HG02571 (cell line): ENCODE measurements around the gene CYP11A1.

Experiments
- ATAC-seq: cut with Tn5 transposase; IDR thresholded peaks from one replicate; pipeline ENCODE4 v1.9.1; 2021; ENCODE audit warnings: mild to moderate bottlenecking, moderate library complexity; ENCODE audit not compliant: unreplicated experiment

The CYP11A1 gene

DNA sequence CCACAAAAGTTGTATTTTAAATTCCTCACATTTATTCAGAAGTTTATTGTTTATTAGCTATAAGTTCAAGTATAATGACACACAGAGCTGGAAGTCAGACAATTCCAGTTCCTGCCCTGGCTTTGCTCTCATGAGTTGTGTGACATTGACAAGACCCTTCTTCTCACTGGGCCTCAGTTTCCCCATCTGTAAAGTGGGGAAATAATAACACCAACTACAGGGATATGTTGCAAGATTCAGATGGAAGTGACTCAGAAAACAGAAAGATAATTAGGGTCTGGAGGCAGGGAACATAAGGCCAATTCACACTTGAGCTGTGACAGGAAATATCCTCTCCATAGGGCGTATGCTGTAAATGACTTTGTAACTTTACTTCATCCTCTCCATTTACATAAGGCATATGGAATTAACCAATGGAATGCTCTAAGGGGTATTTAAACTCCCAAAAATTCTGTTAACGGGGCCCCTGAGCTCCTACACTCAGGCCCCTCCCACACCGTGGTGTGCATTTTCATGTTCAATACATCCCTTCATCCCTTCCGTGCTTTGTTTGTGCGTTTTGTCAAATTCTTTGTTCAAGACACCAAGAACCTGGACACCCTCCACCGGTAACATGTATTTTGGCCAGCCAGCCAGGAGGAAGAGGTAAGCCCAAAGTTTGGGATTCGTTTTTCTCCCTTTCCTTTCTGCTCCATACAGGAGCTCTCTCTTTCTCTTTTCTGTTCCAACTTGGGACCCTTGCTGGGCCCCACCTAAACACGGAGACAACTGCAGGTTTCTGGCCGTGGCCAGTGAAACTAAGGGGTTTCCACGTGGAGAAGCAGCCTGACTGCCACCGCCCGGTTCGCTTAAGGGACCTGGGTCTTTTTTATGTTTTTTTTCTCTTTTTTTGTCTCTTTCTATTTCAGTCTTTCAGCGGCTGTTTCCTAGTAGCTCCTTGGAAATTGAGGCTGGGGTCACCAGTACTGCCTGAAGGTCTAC, 16.9 kb downstream of the CYP11A1 start:
- no peak for ATAC-seq

DNA sequence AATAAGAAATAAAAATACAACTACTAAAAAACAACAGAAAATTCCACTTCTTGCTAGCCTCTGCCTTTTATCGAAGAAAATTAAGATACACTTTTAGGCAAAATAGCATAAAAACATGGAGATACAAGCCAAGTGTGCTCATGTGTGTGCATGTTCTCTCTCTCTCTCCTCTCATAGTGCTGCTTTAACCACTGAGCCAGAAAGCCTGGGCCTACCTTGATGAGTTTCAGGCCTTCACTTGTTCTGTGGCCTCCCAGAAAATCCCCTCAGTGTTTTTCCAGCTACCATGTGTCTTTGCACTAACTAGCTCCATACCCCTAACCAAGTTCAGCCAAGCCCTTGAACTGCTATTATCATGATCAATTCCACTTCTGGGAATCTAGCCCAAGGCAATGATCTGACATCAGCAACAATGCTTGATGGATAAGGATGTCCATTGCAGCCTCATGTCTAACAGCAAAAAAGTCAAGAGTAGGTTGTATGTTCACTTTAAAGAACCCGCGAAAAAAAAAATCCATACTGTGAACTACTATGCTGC, 18.1 kb downstream of the CYP11A1 start:
- ATAC-seq = no peak

DNA sequence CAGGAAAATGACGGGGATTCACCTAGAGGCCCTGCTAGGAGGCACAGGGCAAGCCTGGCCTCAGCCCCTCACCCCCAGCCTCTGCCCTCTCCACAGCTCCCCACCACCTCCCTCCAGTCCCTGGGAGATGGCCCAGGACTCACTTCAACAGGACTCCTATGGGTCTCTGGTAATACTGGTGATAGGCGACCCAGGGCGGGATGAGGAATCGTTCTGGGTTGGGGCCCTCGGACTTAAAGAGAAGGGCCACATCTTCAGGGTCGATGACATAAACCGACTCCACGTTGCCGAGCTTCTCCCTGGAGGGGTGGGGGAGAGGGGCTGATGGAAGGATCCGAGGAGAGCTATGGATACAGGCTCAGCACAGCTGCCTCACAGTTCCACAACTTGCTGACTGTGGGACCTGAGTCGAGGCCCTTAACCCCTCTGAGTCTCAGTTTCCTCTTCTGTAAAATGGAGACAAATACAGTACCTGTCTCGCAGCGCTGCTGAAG, 19.6 kb downstream of the CYP11A1 start:
- ATAC-seq = no peak

DNA sequence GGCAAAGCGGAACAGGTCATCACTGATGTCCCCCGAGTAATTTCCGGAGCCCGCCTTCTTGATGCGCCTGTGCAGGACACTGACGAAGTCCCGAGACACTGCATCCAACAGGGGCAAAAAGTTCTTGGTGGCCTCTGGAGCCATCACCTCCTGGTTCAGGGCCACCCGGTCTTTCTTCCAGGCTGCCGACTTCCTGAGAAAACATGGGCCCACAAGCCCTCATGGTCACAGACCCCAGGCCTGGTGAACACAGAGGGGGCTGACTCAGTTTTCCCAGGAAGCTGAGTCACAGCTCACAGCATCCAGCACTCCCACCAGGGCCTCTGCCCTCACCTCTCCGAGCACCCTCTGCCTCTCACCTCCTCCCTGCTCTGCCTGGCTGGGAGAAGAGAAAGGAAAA, 22.4 kb downstream of the CYP11A1 start:
- ATAC-seq = no peak

DNA sequence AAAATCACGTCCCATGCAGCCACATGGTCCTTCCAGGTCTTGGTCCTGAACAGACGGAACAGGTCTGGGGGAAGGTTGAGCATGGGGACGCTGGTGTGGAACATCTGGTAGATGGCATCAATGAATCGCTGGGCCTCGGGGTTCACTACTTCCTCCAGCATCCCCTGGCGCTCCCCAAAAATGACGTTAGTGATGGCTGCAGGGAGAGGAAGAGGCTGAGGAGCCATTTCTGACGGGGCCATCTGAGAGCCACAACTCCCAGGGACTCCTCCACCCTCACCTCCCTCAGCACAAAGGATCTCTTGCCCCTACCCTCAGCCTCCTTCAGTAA, 23.7 kb downstream of the CYP11A1 start:
- no peak for ATAC-seq

DNA sequence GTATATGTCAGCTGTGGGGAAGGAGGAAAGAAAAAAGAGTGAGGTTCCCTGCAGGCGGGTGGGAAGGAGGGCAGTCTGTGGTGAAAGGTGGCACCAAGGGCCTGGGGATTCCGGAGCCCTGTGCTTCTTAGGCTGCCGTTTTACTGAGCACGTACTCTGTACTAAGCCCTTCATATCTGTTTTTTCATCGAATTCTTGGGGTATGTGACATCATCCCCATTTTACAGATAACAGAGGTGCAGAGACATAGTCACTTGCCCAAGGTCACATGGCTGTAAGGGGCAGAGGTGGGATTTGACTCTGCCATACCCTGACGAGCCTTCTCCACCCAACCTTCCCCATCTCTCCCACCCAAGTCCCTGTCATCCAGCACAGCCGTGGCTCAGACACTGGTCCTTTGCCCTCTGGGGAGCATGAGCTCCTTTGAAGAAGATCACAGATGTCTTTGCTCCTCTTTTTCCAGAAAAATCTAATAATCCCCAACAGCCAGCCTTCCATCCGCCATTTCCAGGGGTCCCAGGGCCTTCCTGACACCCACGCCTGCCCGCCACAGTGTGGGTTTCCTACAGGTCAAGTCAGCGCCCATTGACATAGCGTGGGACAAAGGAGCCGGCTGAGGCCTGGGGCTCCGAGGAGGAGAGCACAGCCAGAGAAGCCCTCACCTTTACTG, 24.2 kb downstream of the CYP11A1 start:
- no peak for ATAC-seq

DNA sequence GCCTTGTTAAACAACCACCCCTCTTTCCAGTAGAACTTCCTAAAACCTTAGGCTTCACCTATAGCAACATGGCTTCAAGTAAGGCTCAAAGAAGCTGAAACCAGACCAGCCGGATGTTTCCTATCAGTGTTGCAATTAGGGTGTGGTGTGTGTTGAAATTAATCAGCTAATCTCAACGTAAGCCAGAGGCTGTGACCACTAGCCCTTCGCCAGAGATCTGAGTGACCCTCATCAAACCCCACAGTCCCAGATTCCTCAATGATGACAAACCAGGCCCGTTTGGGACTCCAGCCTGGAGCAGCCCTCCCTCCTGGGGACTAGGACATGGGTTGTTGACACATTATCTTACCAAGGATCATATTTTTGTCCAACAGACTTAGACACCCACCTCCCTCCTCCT, 27.3 kb downstream of the CYP11A1 start:
- ATAC-seq = no peak

DNA sequence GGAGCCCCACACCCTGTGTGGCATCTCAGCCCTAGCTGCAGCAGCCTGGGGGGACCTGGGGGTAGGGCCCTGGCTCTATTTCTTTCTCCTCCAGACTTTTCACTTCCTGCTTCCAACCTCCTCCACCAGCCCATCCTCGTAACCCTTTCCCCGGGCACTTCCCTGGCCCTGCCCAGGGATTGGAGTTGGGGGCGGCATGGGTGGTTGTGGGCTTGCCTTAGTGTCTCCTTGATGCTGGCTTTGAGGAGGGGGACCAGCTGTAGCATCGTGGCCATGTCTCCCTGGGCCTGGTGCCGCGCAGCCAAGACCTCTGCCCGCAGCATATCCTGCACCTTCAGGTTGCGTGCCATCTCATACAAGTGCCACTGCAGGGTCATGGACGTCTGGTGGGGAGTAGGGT, 28.1 kb downstream of the CYP11A1 start:
- no peak for ATAC-seq

DNA sequence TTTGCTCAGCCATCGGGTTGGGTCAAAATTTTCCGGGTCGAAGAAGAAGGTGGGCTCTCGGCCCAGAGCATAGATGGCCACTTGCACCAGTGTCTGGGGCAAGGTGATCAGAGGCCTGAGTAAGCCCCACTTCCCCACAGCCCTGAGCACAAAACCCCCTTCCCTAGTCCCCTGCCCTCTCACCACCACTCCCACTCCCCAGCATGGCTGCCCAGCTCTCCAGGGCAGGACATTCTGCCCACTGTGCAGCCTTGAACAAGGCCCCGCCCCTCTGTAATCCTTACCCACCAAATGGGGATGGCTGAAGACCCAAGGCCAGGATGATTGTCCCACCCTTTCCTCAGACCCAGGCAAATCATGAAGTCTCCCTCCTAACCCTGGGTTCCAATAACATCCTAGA, 28.8 kb downstream of the CYP11A1 start:
- no peak for ATAC-seq

DNA sequence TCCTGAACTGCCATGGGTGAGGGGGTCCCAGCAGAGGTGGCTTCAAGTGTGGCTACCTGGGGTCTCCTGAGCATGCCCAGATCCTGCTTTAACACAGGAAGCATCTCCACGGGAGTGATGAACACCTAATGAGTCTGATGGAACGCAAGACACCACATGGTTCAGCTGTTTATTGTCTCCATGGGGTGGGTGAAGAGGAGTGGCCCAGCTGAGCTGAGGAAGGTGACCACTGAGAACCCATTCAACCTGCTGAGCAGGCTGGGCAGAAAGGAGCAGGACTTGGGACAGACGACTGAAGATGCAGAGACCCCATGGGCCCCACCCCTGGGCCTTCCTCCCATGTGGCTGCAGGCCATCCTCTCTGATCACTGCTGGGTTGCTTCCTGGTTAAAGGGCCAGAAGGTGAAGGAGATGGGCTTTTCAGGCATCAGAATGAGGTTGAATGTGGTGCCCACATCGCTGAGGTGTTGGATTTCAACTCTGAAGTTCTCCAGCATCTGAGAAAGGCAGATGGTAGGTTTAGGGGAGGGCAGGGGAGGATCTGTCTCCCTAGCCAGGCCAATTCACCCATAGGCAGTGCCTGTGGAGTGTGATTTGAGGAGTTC, 29.7 kb downstream of the CYP11A1 start:
- no peak for ATAC-seq

DNA sequence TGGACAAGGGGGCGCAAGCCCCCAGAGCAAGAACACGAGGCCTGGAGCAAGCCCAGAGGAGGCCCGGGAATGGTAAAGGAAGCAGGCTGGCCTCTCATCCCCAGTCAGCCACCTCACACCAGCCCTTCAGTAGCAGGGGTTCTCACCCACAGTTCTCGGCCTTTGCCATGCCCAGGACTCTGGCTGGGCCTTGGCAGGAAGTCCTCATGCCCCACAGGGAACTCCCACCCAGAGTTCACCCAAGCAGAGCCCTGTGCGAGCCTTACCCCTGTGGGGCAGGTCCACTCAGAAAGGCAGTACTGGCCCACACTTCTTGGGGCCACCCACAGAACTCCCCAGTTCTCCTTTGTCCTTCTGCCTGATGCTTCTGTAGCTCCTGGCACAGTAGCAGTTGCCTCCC, 30.3 kb downstream of the CYP11A1 start:
- no peak for ATAC-seq

DNA sequence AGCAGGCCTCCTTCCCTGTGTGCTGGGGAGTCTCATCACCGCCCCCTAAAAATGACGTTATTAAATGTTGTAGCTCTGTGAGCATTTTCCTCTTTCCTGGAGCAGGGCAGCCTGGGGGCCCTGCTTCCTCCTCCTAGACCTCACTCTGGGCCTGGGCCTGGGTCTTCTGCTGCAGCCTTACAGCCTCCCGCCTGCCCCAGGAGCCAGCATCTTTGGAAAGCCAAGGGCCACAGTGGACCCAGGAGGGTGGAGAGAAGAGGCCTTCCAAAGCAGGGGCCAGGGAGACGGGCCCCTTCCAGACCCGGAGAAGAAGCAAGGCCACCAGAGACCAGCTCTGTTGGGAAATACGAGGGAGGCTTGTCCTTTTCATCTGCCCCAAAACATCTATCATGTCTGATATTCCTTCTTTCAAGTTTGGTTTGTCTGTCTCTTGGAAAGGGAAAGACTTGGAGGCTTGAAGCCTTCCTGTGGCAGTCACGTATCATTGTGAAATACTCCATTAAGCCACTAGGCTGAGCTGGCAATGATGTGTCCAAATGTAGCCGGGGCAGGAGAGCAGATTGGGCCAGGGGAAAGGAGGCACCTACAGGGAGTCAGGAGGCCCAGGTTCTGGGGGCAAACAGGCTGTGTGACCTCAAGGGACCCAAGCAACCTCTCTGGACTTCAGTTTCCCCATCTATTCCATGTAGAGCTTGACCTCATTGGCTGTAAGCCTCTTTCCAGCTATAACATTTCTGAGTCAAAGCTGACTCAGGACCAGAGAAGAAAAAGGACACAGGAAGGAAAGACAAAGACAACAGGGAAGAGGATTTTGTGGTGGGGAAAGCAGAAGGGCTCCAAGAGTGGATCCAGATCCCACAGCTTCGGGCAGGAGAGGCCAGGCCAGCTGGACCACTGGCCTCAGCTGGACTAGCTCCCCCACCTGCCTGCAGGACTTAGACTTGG, 31.1 kb downstream of the CYP11A1 start:
- ATAC-seq = no peak

DNA sequence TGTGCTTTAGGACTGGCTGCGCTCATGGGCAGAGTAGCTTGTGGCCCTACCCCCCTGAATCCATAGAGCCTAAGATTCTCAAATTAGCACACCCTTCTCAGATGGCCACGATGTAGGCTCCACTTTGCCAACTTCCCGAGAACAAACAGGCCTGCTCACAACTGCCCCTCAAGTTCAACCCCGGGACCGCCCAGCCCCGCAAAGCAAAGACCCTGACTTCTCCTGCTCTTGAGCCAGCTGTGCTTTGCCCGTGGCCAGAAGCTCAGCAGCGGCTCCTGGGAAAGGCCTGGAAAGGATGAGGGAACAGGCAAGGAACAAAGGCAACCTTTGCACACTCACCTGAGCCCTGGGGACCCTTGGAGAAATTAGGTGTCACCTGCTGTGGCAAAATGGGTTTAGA, 32.0 kb downstream of the CYP11A1 start:
- ATAC-seq = no peak

DNA sequence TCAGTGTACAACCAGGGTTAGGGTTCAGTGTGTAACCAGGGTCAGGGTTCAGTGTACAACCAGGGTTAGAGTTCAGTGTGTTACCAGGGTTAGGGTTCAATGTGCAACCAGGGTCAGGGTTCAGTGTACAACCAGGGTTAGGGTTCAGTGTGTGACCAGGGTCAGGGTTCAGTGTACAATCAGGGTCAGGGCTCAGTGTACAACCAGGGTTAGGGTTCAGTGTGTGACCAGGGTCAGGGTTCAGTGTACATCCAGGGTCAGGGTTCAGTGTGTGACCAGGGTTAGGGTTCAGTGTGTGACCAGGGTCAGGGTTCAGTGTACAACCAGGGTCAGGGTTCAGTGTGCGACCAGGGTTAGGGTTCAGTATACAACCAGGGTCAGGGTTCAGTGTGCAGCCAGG, 33.3 kb downstream of the CYP11A1 start:
- no peak for ATAC-seq

DNA sequence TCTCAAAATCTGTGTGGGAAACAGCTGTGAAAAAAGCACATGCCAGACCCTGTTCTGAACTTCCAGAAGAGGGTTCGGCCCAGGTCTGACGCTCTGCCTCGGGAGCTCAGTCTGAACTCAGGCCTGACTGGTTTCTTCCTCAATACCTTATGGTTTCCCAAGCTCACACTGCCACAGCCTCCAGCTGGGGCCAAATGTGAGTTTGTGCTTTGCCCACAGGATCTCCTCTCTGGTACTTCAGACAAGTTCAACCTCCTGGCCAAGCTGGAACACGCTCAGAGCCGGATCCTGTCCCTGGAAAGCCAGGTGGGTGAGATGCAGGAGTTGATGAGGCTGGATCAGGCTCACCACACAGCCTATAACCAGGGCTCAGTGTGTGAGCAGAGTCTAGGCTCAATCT, 33.8 kb downstream of the CYP11A1 start:
- no peak for ATAC-seq

DNA sequence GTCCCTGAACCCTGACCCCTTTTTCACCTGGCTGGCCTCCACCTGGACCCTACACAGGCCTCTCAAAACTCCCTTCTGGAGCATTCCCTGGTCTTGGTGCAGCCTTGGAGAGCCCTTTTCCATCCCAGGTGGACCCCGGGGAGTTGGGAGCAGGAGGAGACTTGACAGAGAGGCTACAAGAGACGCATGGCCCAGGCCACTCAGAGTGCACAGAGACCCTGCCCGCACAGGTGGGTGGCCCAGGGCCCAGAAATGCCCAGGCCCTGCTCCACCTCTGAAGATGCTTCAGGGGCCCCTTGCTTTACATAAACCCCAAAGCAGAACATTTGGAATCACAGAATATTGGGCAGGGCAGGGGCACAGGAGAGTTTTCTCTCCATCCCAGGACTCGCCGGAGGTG, 34.4 kb downstream of the CYP11A1 start:
- no peak for ATAC-seq

DNA sequence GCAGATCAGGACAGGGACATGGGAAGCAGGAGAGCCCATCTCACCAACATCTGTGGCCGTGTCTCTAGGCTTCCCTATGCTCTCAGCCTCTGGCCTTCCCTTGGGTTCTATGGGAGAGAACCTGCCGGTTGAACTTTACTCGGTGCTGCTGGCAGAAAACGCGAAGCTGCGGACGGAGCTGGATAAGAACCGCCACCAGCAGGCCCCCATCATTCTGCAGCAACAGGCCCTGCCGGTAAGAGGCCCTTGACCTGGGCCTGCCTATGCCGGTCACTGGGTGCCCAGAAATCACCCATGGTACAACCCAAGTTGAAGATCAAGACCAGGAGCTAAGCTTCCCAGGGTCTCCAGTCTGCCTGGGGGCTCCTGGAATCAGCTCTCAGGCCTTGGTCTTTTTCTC, 34.8 kb downstream of the CYP11A1 start:
- ATAC-seq = no peak

DNA sequence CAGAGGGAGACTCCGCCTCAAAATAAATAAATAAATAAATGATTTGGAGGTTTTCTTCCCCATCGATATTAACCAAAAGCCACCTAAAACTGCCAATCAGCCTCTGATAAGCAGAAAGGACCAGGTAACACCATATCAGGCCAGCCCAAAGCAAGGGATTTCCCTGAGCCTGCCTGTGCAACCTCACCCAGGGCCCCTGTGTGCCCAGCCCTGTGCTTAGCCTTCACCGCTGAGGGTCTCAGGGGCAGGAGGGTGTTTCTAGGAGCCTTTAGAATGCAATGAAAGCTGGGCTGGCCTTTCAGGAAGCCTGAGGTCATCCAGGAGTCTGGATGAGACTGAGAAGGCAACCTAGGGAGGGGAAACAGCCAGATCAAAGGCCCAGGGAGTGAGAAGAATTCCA, 35.4 kb downstream of the CYP11A1 start:
- ATAC-seq = no peak

DNA sequence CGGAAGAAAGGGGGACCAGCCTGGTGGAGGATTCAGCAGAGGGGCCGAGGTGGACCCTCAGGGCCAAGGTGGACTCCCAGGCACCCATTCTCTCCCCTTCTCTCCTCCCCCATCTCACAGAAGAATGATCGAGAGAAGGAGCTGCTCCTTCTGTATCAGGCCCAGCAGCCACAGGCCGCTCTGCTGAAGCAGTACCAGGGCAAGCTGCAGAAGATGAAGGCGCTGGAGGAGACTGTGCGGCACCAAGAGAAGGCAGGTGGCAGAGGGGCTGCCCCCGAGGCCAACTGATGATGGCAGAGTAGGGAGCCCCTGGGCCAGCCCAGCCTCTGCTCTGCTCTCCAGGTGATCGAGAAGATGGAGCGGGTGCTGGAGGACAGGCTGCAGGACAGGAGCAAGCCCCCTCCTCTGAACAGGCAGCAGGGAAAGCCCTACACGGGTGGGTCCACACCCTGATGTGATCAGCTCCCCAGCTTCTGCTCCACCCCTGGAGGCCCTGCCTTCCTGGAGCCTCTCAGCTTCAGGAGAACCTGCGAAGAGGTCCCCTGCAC, 36.5 kb downstream of the CYP11A1 start:
- ATAC-seq = no peak
